BE2C (cell line): ENCODE results near the gene BSN.
"Not testable (repeated sequence)": the region's sequence is repeated elsewhere in the genome, so short reads cannot be mapped to it uniquely, and the experiment has no call there.

Experiments used
- DNase-seq: peaks from one replicate; pipeline ENCODE4 v3.0.0-alpha.2; 2020
- H3K27me3 ChIP-seq: fragments of 250-450 bp; sonication (Bioruptor Pico); 2 replicates; pipeline ENCODE4 v1.5.1; 2020; ENCODE audit warnings: mild to moderate bottlenecking
- H3K36me3 ChIP-seq: fragments of 250-450 bp; sonication (Bioruptor Pico); 2 replicates; pipeline ENCODE4 v1.5.1; 2020; ENCODE audit warnings: mild to moderate bottlenecking
- H3K4me1 ChIP-seq: fragments of 250-450 bp; sonication (Bioruptor Pico); 2 replicates; pipeline ENCODE4 v1.5.1; 2020
- H3K4me3 ChIP-seq: 2 replicates; pipeline ENCODE4 v1.5.1; 2011; ENCODE audit warnings: low read depth, low read length
- H3K9me3 ChIP-seq: fragments of 250-450 bp; sonication (Bioruptor Pico); 2 replicates; pipeline ENCODE4 v1.5.1; 2020
- TF ChIP-seq, protein P1 (sequence below): IDR thresholded peaks from 2 replicates; pipeline ENCODE4 v1.5.1; 2012; ENCODE audit warnings: mild to moderate bottlenecking, low read depth, low read length

The BSN gene

DNA sequence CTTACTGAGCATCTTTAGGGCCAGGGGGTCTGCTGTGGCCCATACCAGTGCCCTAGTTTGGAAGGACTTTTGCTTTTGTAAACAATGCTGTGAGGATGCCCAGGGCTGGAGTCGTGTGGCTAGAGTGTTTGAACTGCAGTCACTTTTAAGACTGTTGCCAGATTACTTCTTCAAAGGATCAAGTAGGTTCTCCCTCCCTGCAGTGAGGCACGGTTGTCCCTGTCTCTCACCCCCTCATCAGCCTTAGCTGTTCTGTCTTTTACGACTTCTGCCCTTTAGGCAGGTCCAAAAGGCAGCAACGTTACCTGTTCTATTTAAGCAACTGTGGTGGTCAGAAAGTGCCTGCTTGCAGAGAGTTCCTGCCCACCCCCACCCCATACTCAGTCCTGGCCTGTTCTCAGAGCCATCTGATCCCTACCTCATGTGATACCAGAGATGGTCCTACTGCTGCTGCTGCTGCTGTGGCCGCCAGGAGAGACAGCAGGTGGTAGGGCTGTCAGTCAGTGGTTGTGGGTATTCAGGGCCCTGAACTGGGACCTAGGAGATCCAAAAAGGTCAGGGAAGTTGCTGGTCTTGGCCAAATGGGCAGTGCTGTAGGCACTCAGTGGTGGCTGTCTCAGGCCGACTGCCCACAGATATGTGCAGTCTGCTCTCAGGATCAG, 140.3 kb downstream of the BSN start:
- DNase-seq, H3K27me3 ChIP-seq, H3K4me1 ChIP-seq, H3K9me3 ChIP-seq, H3K36me3 ChIP-seq, H3K4me3 ChIP-seq: not testable (repeated sequence)

DNA sequence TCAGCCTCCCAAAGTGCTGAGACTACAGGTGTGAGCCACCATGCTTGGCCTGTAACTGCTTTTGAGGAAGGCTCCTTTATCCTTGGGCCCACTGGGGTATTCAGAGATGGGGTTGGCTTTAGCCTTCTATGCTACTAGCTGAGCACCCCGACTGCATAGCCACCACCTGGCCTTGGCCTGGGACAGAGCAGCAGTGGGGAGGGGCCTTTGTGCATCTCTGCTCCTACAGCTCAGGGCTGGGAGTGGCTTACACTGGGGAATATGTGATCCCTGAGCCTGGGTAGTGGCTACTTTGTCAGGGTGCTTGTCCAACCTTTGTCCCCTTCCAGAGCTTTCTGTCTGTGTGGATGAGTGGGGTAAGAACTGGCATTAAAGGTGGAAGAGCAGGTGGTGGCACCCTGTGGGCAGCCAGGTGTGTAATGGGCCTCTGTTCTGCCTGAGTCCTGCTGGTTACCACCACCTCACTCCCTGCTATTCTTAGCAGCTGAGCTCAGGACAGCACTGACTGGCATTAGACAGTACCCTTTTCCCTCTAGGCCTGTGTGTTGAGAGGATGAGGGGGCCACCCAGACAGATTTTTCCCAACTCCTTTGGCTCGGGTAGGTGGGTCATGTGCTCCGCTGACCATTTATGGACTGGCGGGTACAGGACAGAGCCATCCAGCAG, 141.2 kb downstream of the BSN start:
- H3K36me3 ChIP-seq, DNase-seq, H3K4me1 ChIP-seq, H3K9me3 ChIP-seq, H3K4me3 ChIP-seq, H3K27me3 ChIP-seq: not testable (repeated sequence)

GRCh38 chr3:49699281-49699979, 145.2 kb downstream of the BSN start:
- TF ChIP-seq, protein P1, sequence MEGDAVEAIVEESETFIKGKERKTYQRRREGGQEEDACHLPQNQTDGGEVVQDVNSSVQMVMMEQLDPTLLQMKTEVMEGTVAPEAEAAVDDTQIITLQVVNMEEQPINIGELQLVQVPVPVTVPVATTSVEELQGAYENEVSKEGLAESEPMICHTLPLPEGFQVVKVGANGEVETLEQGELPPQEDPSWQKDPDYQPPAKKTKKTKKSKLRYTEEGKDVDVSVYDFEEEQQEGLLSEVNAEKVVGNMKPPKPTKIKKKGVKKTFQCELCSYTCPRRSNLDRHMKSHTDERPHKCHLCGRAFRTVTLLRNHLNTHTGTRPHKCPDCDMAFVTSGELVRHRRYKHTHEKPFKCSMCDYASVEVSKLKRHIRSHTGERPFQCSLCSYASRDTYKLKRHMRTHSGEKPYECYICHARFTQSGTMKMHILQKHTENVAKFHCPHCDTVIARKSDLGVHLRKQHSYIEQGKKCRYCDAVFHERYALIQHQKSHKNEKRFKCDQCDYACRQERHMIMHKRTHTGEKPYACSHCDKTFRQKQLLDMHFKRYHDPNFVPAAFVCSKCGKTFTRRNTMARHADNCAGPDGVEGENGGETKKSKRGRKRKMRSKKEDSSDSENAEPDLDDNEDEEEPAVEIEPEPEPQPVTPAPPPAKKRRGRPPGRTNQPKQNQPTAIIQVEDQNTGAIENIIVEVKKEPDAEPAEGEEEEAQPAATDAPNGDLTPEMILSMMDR, result no peak
- Histone ChIP-seq H3K4me1 (no peaks in the 10 kb centered on the region), H3K4me3 (no peak overlapping the region), H3K27me3 (no peaks in the 10 kb centered on the region), H3K9me3 (no peaks in the 10 kb centered on the region), H3K36me3 (no peaks in the 10 kb centered on the region)
- DNase-seq, result no peak

DNA sequence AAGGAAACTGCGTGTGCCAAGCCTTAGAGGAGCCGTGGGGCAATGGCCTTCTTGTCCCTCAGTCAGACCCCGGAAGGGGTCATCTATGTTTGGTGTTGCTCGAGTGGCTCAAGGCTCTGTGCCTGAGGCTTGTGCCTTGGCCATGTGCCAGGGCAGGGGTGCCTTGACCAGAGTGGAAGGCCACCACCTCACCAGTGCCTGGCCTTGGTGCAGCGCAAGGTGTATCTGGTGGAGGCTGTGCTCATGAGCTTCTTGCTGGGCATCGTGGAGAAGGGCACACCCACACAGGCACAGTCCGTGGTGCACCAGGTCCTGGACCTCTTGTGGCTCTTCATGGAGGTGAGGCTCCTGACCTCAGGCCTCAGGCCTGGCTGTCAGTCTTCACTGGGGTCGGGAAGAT, 145.7 kb downstream of the BSN start:
- Histone ChIP-seq H3K9me3 (no peaks in the 10 kb centered on the region), H3K4me1 (no peaks in the 10 kb centered on the region), H3K27me3 (no peaks in the 10 kb centered on the region), H3K4me3 (no peak overlapping the region), H3K36me3 (no peaks in the 10 kb centered on the region)
- TF ChIP-seq, protein P1, result no peak
- no peak for DNase-seq

GRCh38 chr3:49700453-49701128, 146.3 kb downstream of the BSN start:
- DNase-seq, result no peak
- Histone ChIP-seq H3K4me3 (no peak overlapping the region), H3K27me3 (no peaks in the 10 kb centered on the region), H3K9me3 (no peaks in the 10 kb centered on the region), H3K36me3 (no peaks in the 10 kb centered on the region), H3K4me1 (no peaks in the 10 kb centered on the region)
- TF ChIP-seq, protein P1, result 0 out of 2 replicates have a peak, but pooled peaks have one; percentile 9

DNA sequence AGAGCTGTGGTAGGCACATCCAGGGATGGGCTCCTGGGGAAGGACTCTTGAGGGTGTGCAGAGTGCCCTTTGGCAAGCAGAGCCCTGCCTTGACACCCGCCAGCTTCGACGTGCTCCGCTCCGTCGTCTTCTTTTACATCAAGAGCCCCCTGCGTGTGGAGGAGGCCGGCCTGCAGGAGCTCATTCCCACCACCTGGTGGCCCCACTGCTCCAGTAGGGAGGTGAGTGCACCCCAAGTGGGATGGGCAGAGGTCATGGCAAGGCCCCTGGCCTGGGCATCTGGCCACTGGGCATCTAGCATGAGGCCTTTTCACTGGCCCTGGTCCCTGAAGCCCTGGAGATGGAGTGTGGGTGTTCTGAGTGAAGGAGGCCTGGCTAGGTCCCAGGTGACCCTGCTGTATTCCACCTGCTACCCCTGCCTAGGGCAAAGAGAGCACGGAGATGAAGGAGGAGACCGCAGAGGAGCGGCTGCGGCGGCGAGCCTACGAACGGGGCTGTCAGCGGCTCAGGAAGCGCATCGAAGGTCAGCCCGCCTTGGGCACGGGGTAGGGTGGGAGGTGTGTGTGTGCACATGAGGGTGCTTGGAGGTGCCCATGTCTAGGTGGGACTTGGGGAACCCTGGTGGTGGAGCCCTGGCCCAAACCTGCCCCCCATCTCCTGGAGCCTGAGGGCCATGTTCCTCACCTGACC, 147.3 kb downstream of the BSN start:
- TF ChIP-seq, protein P1, result peak; percentile 39
- H3K4me1 ChIP-seq, result no peaks in the 10 kb centered on the region
- H3K36me3 ChIP-seq, result no peaks in the 10 kb centered on the region
- H3K9me3 ChIP-seq, result no peaks in the 10 kb centered on the region
- DNase-seq, result no peak
- no peaks in the 10 kb centered on the region for H3K27me3 ChIP-seq
- H3K4me3 ChIP-seq, result no peak overlapping the region
